ENCODE measurements around the gene SETD7.

Gene SETD7

DNA sequence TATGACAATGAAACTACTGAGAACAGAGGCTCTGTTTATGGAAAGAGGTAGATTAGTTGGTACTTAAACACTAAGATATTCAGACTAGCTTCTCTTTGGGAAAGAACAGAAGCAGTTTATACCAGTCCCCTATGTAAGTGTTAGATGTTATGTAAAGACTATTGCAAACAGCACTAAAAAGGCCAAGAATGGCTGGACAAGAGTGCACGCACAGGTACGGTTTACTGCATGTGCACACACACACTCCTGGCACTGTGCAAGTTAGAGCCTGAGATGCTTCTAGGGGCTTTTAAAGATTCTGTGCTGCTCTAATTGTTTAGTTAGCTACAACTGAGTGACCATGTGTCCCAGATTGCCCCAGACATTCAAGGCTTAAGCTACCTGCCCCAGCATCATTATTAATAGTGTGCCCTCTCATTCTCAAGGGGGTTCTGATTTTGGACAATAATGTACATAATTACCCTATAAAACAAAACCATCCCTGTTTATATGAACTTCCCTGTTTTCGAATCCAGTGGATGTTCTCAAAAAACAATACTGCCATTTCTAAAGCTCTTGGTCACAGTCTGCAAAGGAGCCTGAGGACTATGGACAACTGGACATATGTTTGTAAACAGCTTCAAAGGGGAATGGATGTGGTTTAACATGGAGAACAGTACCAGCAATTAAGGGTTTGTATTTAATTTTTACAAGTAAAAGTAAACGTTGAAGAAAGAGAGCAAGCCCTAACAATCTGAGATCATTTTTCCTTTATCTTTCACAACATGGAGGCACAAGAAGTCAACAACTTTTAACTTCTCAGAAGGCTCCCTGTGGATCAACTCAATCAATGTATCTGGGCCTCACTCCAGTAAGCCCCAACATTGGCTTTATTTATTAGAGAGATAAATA, 2.0 kb downstream of the SETD7 start:
- no peak for TF ChIP-seq CTCF (IDR thresholded peaks at IDR 0.05; ENCODE audit: insufficient read depth, low read length, poor library complexity, severe bottlenecking)
- TF ChIP-seq EZH2phosphoT487 (conservative IDR thresholded peaks at IDR 0.05; ENCODE audit: low read length), result no peak
- Histone ChIP-seq H3K79me2 (ENCODE audit: insufficient read depth, low read length) (peaks cover 60% of the 10 kb centered on the region), H3K9me2 (replicated peaks; ENCODE audit: insufficient read depth, low read length) (no peaks in the 10 kb centered on the region), H3K4me3 (ENCODE audit: insufficient read depth, low read length, poor library complexity, severe bottlenecking) (peak overlapping the region; percentile 68), H3K27ac (ENCODE audit: low read depth, low read length) (no peak overlapping the region), H3K9me3 (ENCODE audit: insufficient read depth, low read length) (no peaks in the 10 kb centered on the region), H3K9ac (ENCODE audit: low read length) (peak overlapping the region; percentile 82), H3K27me3 (ENCODE audit: low read length) (no peaks in the 10 kb centered on the region), H3F3A (ENCODE audit: insufficient read depth) (peaks cover 12% of the 10 kb centered on the region), H2AFZ (ENCODE audit: low read depth, low read length, severe bottlenecking) (no peak overlapping the region), H3K4me2 (ENCODE audit: low read depth, low read length, poor library complexity, severe bottlenecking) (peak overlapping the region; percentile 89), H3K36me3 (ENCODE audit: low read length) (no peaks in the 10 kb centered on the region), H4K20me1 (ENCODE audit: low read depth, low read length) (peaks cover 2% of the 10 kb centered on the region; the same call in 1 of the 2 replicates)

GRCh38 chr4:139552517-139553307, 3.3 kb downstream of the SETD7 start:
- H3F3A ChIP-seq (ENCODE audit: insufficient read depth), result peaks cover 6% of the 10 kb centered on the region
- H3K9ac ChIP-seq (ENCODE audit: low read length), result no peak overlapping the region
- H3K4me2 ChIP-seq (ENCODE audit: low read depth, low read length, poor library complexity, severe bottlenecking), result no peak overlapping the region
- TF ChIP-seq EZH2phosphoT487 (conservative IDR thresholded peaks at IDR 0.05; ENCODE audit: low read length) (no peak), CTCF (IDR thresholded peaks at IDR 0.05; ENCODE audit: insufficient read depth, low read length, poor library complexity, severe bottlenecking) (no peak)
- H2AFZ ChIP-seq (ENCODE audit: low read depth, low read length, severe bottlenecking), result no peak overlapping the region
- no peaks in the 10 kb centered on the region for H3K36me3 ChIP-seq (ENCODE audit: low read length)
- H3K4me3 ChIP-seq (ENCODE audit: insufficient read depth, low read length, poor library complexity, severe bottlenecking), result no peak overlapping the region
- no peaks in the 10 kb centered on the region for H3K9me2 ChIP-seq (replicated peaks; ENCODE audit: insufficient read depth, low read length)
- H3K27ac ChIP-seq (ENCODE audit: low read depth, low read length), result no peak overlapping the region
- no peaks in the 10 kb centered on the region for H3K27me3 ChIP-seq (ENCODE audit: low read length)
- peaks cover 2% of the 10 kb centered on the region; the same call in 1 of the 2 replicates for H4K20me1 ChIP-seq (ENCODE audit: low read depth, low read length)
- H3K9me3 ChIP-seq (ENCODE audit: insufficient read depth, low read length), result no peaks in the 10 kb centered on the region
- H3K79me2 ChIP-seq (ENCODE audit: insufficient read depth, low read length), result peaks cover 73% of the 10 kb centered on the region

GRCh38 chr4:139550724-139551429, 5.1 kb downstream of the SETD7 start:
- H3K4me2 ChIP-seq (ENCODE audit: low read depth, low read length, poor library complexity, severe bottlenecking), result no peak overlapping the region
- no peak overlapping the region for H2AFZ ChIP-seq (ENCODE audit: low read depth, low read length, severe bottlenecking)

More at GRCh38 chr4:139550724-139551429, 5.1 kb downstream of the SETD7 start:
- no peak overlapping the region for H3K9ac ChIP-seq (ENCODE audit: low read length)
- H3K79me2 ChIP-seq (ENCODE audit: insufficient read depth, low read length), result peaks cover 84% of the 10 kb centered on the region
- peaks cover 2% of the 10 kb centered on the region; the same call in 1 of the 2 replicates for H4K20me1 ChIP-seq (ENCODE audit: low read depth, low read length)
- no peaks in the 10 kb centered on the region for H3K9me2 ChIP-seq (replicated peaks; ENCODE audit: insufficient read depth, low read length)
- H3K4me3 ChIP-seq (ENCODE audit: insufficient read depth, low read length, poor library complexity, severe bottlenecking), result no peak overlapping the region
- H3K36me3 ChIP-seq (ENCODE audit: low read length), result no peaks in the 10 kb centered on the region
- TF ChIP-seq EZH2phosphoT487 (conservative IDR thresholded peaks at IDR 0.05; ENCODE audit: low read length) (no peak), CTCF (IDR thresholded peaks at IDR 0.05; ENCODE audit: insufficient read depth, low read length, poor library complexity, severe bottlenecking) (no peak)
- no peak overlapping the region for H3K27ac ChIP-seq (ENCODE audit: low read depth, low read length)
- H3K9me3 ChIP-seq (ENCODE audit: insufficient read depth, low read length), result no peaks in the 10 kb centered on the region
- no peaks in the 10 kb centered on the region for H3F3A ChIP-seq (ENCODE audit: insufficient read depth)
- no peaks in the 10 kb centered on the region for H3K27me3 ChIP-seq (ENCODE audit: low read length)

All from SU-DHL-6 (cell line).